ENCODE measurements around the gene CELF4.

CELF4 gene

GRCh38 chr18:37330173-37330572 lies 235.4 kb downstream of the CELF4 start:
- in situ Hi-C loops (cut with MboI; ENCODE audit: low sequenced_read_pairs): no loop called here

GRCh38 chr18:37328946-37329719 lies 236.5 kb downstream of the CELF4 start:
- in situ Hi-C loops (cut with MboI; ENCODE audit: low sequenced_read_pairs): no loop called here

GRCh38 chr18:37327063-37327577 lies 238.5 kb downstream of the CELF4 start:
- in situ Hi-C loops (cut with MboI; ENCODE audit: low sequenced_read_pairs): no loop called here

- in situ Hi-C loops (cut with MboI; ENCODE audit: low sequenced_read_pairs): no loop called here
These were observed 243.0 kb downstream of the CELF4 start for GRCh38 chr18:37322492-37323035.

GRCh38 chr18:37321582-37322491 lies 243.8 kb downstream of the CELF4 start:
- in situ Hi-C loops (cut with MboI; ENCODE audit: low sequenced_read_pairs): no loop called here

GRCh38 chr18:37320317-37320716 lies 245.3 kb downstream of the CELF4 start:
- in situ Hi-C loops (cut with MboI; ENCODE audit: low sequenced_read_pairs): no loop called here

GRCh38 chr18:37318360-37319355 lies 246.9 kb downstream of the CELF4 start:
- in situ Hi-C loops (cut with MboI; ENCODE audit: low sequenced_read_pairs): no loop called here

GRCh38 chr18:37317486-37317885 lies 248.1 kb downstream of the CELF4 start:
- in situ Hi-C loops (cut with MboI; ENCODE audit: low sequenced_read_pairs): no loop called here

GRCh38 chr18:37316468-37316867 lies 249.1 kb downstream of the CELF4 start:
- in situ Hi-C loops (cut with MboI; ENCODE audit: low sequenced_read_pairs): no loop called here

- in situ Hi-C loops (cut with MboI; ENCODE audit: low sequenced_read_pairs): no loop called here
These were observed 249.7 kb downstream of the CELF4 start for GRCh38 chr18:37315935-37316334.

- in situ Hi-C loops (cut with MboI; ENCODE audit: low sequenced_read_pairs): no loop called here
These were observed 251.1 kb downstream of the CELF4 start for GRCh38 chr18:37314534-37314933.

GRCh38 chr18:37313624-37314023 lies 252.0 kb downstream of the CELF4 start:
- in situ Hi-C loops (cut with MboI; ENCODE audit: low sequenced_read_pairs): no loop called here

- in situ Hi-C loops (cut with MboI; ENCODE audit: low sequenced_read_pairs): no loop called here
These were observed 255.7 kb downstream of the CELF4 start for GRCh38 chr18:37309861-37310260.

- in situ Hi-C loops (cut with MboI; ENCODE audit: low sequenced_read_pairs): no loop called here
These were observed 256.5 kb downstream of the CELF4 start for GRCh38 chr18:37309059-37309458.

GRCh38 chr18:37307181-37307580 lies 258.4 kb downstream of the CELF4 start:
- in situ Hi-C loops (cut with MboI; ENCODE audit: low sequenced_read_pairs): no loop called here

- in situ Hi-C loops (cut with MboI; ENCODE audit: low sequenced_read_pairs): no loop called here
These were observed 259.2 kb downstream of the CELF4 start for GRCh38 chr18:37306432-37306831.

- in situ Hi-C loops (cut with MboI; ENCODE audit: low sequenced_read_pairs): no loop called here
These were observed 260.5 kb downstream of the CELF4 start for GRCh38 chr18:37305066-37305465.

GRCh38 chr18:37304012-37304680 lies 261.5 kb downstream of the CELF4 start:
- in situ Hi-C loops (cut with MboI; ENCODE audit: low sequenced_read_pairs): no loop called here

- in situ Hi-C loops (cut with MboI; ENCODE audit: low sequenced_read_pairs): no loop called here
These were observed 262.6 kb downstream of the CELF4 start for GRCh38 chr18:37303009-37303408.

GRCh38 chr18:37302519-37302918 lies 263.1 kb downstream of the CELF4 start:
- in situ Hi-C loops (cut with MboI; ENCODE audit: low sequenced_read_pairs): no loop called here

Measured in HL-60/S4 (cell line).